ENCODE measurements around the gene DNAJB1. TPM values are rescaled to one million over a fixed set of nuclear protein-coding genes. Genes with fewer than 3 reads are reported as not detected.
"Not testable (repeated sequence)": the region's sequence is repeated elsewhere in the genome, so short reads cannot be mapped to it uniquely, and the experiment has no call there.

DNAJB1 gene
- total RNA-seq, 1 donor from 2014 or later: 83.3 TPM

- TF ChIP-seq CTCF (conservative IDR thresholded peaks at IDR 0.05; ENCODE audit: low read depth, low read length): peak; percentile 38
- H3K4me3 ChIP-seq (ENCODE audit: low read depth, low read length); DNase-seq (ENCODE audit: low read depth): not testable (repeated sequence)
These were observed 33.2 kb upstream of the DNAJB1 start for GRCh38 chr19:14551134-14552005.

GRCh38 chr19:14550201-14550754 lies 32.1 kb upstream of the DNAJB1 start:
- H3K4me3 ChIP-seq (ENCODE audit: low read depth, low read length): no peak overlapping the region
- TF ChIP-seq CTCF (conservative IDR thresholded peaks at IDR 0.05; ENCODE audit: low read depth, low read length): no peak
- no peak for DNase-seq (ENCODE audit: low read depth)

- H3K4me3 ChIP-seq (ENCODE audit: low read depth, low read length): peak overlapping the region; percentile 11
- no peak for TF ChIP-seq CTCF (conservative IDR thresholded peaks at IDR 0.05; ENCODE audit: low read depth, low read length)
These were observed 27.5 kb upstream of the DNAJB1 start for GRCh38 chr19:14545716-14546082.

GRCh38 chr19:14544977-14545715 lies 26.9 kb upstream of the DNAJB1 start:
- no peak for TF ChIP-seq CTCF (conservative IDR thresholded peaks at IDR 0.05; ENCODE audit: low read depth, low read length)
- peak overlapping the region; percentile 11 for H3K4me3 ChIP-seq (ENCODE audit: low read depth, low read length)
- no peak for DNase-seq (ENCODE audit: low read depth)

More at GRCh38 chr19:14545716-14546082, 27.5 kb upstream of the DNAJB1 start:
- no peak for DNase-seq (ENCODE audit: low read depth)

- no peak overlapping the region for H3K4me3 ChIP-seq (ENCODE audit: low read depth, low read length)
- DNase-seq (ENCODE audit: low read depth): no peak
- no peak for TF ChIP-seq CTCF (conservative IDR thresholded peaks at IDR 0.05; ENCODE audit: low read depth, low read length)
These were observed 25.9 kb upstream of the DNAJB1 start for GRCh38 chr19:14544047-14544446.

- no peak overlapping the region for H3K4me3 ChIP-seq (ENCODE audit: low read depth, low read length)
- TF ChIP-seq CTCF (conservative IDR thresholded peaks at IDR 0.05; ENCODE audit: low read depth, low read length): no peak
- DNase-seq (ENCODE audit: low read depth): no peak
These were observed 24.6 kb upstream of the DNAJB1 start for GRCh38 chr19:14542711-14543328.

- not testable (repeated sequence) for DNase-seq (ENCODE audit: low read depth); H3K4me3 ChIP-seq (ENCODE audit: low read depth, low read length)
These were observed 23.8 kb upstream of the DNAJB1 start for GRCh38 chr19:14541979-14542378.
